T-helper 9 cell (primary cell): ENCODE data around the gene KCNT2.
"Not testable (repeated sequence)": the region's sequence is repeated elsewhere in the genome, so short reads cannot be mapped to it uniquely, and the experiment has no call there.

Experiments
- DNase-seq: peaks from one replicate; pipeline ENCODE4 v3.0.0-alpha.2; 2020

The KCNT2 gene

GRCh38 chr1:196306421-196306820, 301.8 kb downstream of the KCNT2 start:
- no peak for DNase-seq

GRCh38 chr1:196305216-196305615, 303.0 kb downstream of the KCNT2 start:
- DNase-seq: no peak

- DNase-seq: no peak
Observed at GRCh38 chr1:196302981-196303380, 305.3 kb downstream of the KCNT2 start.

GRCh38 chr1:196302420-196302819, 305.8 kb downstream of the KCNT2 start:
- no peak for DNase-seq

- DNase-seq: no peak
Observed at GRCh38 chr1:196295766-196296165, 312.5 kb downstream of the KCNT2 start.

GRCh38 chr1:196278816-196279215, 329.4 kb downstream of the KCNT2 start:
- DNase-seq: no peak

GRCh38 chr1:196277860-196278259, 330.4 kb downstream of the KCNT2 start:
- no peak for DNase-seq

GRCh38 chr1:196271212-196271947, 336.9 kb downstream of the KCNT2 start:
- no peak for DNase-seq

GRCh38 chr1:196263086-196263485, 345.2 kb downstream of the KCNT2 start:
- DNase-seq: not testable (repeated sequence)

GRCh38 chr1:196260270-196260669, 348.0 kb downstream of the KCNT2 start:
- no peak for DNase-seq

GRCh38 chr1:196259316-196259715, 348.9 kb downstream of the KCNT2 start:
- DNase-seq: no peak

- DNase-seq: no peak
Observed at GRCh38 chr1:196255762-196256161, 352.5 kb downstream of the KCNT2 start.

- DNase-seq: no peak
Observed at GRCh38 chr1:196229546-196229945, 378.7 kb downstream of the KCNT2 start.

- DNase-seq: no peak
Observed at GRCh38 chr1:196214866-196215265, 393.4 kb downstream of the KCNT2 start.

- no peak for DNase-seq
Observed at GRCh38 chr1:196209983-196210382, 398.3 kb downstream of the KCNT2 start.

GRCh38 chr1:196209265-196209664, 399.0 kb downstream of the KCNT2 start:
- DNase-seq: no peak

GRCh38 chr1:196207612-196208217, 400.5 kb downstream of the KCNT2 start:
- no peak for DNase-seq

- DNase-seq: no peak
Observed at GRCh38 chr1:196205882-196206281, 402.4 kb downstream of the KCNT2 start.

GRCh38 chr1:196196486-196196885, 411.8 kb downstream of the KCNT2 start:
- no peak for DNase-seq

GRCh38 chr1:196193896-196194559, 414.2 kb downstream of the KCNT2 start:
- no peak for DNase-seq

GRCh38 chr1:196183941-196184340, 424.3 kb downstream of the KCNT2 start:
- DNase-seq: no peak

GRCh38 chr1:196181594-196181878, 426.7 kb downstream of the KCNT2 start:
- no peak for DNase-seq

- no peak for DNase-seq
Observed at GRCh38 chr1:196180847-196181593, 427.2 kb downstream of the KCNT2 start.
